ENCODE measurements around the gene LRRC8C.

DNA sequence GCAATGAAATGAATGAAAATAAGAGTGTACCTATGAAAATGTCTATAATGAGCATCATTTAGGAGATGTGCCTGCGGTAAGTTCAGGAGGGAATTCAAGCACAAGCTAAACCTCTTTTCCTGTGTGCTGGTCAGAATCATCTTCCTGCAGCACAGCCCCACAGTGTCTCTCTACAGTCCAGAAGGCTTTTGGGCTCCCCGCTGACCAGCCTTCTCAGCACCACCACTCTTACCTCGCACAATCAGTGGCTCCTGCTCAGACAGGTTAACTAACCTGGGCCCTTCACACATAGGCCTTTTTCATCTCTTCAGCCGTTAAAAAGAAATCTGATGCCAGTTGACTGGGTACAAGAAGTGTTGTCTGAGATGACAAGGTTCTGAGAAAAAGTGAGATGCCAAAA, 57.7 kb downstream of the LRRC8C start:
- TF ChIP-seq CTCF (IDR thresholded peaks at IDR 0.05) = no peak
- TF ChIP-seq POLR2AphosphoS5 (IDR thresholded peaks at IDR 0.05) = no peak
- no peak for TF ChIP-seq EP300 (IDR thresholded peaks at IDR 0.05)
- no peak for TF ChIP-seq POLR2A (IDR thresholded peaks at IDR 0.05)

All from upper lobe of left lung (tissue), 4 donors.